GM12872 (cell line): ENCODE measurements around the gene DHRS1.

ENCODE experiments used
- TF ChIP-seq, protein P1 (sequence below): IDR thresholded peaks from 3 replicates; pipeline ENCODE4 v1.5.1; 2011; ENCODE audit warnings: low read depth, mild to moderate bottlenecking, low read length, moderate library complexity; ENCODE audit not compliant: insufficient read depth

The DHRS1 gene

GRCh38 chr14:24332268-24332993, 32.9 kb upstream of the DHRS1 start:
- TF ChIP-seq, protein P1, sequence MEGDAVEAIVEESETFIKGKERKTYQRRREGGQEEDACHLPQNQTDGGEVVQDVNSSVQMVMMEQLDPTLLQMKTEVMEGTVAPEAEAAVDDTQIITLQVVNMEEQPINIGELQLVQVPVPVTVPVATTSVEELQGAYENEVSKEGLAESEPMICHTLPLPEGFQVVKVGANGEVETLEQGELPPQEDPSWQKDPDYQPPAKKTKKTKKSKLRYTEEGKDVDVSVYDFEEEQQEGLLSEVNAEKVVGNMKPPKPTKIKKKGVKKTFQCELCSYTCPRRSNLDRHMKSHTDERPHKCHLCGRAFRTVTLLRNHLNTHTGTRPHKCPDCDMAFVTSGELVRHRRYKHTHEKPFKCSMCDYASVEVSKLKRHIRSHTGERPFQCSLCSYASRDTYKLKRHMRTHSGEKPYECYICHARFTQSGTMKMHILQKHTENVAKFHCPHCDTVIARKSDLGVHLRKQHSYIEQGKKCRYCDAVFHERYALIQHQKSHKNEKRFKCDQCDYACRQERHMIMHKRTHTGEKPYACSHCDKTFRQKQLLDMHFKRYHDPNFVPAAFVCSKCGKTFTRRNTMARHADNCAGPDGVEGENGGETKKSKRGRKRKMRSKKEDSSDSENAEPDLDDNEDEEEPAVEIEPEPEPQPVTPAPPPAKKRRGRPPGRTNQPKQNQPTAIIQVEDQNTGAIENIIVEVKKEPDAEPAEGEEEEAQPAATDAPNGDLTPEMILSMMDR, result peak; percentile 95

DNA sequence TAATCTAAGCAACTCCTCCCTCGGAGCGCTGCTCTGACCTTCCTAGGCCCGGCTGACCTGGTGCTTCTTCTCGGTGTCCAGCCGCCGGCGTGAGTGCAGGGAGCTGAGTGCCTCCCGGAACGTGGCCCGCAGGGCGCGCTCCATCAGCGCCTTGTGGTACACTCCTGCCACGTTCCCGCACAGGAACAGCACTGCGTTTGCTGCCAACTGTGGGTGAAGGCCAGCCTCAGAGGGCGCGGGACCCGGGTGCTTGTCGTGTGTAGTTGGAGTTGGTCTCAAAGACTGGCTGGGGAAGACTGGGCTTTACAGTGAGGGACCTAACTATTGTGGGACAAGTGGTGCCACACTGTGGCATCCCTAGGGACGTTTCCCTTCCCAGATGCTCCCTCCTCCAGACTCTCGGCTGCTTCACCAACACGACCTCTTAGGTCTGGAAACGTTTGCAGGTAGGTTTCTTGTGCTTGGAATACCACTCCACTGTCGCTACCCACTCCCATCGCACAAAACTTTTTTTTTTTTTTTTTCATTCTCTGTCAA, 32.2 kb upstream of the DHRS1 start:
- TF ChIP-seq, protein P1, result no peak

DNA sequence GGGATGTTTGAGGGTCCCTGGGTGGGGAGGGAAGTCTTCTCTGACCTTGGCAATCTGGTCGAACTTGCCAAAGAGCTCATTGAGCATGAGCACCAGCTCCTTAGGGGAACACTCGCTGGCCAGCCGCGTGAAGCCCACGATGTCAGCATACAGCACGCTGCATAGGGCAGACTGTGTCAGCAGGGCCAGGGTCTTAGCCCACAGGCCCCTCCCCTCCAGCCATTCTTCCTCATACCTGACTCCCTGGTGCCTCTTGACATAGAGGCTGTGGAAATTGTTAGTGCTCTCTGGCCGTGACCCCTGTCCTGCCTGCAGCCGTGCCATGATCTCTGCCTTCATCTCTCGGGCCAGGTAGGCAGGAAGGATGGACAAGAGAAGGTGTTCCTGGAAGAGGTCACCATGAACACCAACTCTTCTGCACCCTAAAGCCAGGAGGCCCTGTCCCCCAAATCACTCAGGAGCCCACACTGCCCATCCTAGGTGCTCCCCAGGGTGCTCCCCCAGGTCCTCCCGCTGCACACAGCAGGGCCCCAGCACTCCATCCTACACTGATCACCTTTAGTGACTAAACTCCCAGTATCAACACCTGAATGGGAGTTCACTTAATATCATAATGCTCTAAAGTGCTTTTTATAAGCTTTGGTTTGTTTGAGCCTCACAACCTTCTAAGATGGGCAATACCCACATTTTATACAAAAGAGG, 31.5 kb upstream of the DHRS1 start:
- TF ChIP-seq, protein P1, result no peak

DNA sequence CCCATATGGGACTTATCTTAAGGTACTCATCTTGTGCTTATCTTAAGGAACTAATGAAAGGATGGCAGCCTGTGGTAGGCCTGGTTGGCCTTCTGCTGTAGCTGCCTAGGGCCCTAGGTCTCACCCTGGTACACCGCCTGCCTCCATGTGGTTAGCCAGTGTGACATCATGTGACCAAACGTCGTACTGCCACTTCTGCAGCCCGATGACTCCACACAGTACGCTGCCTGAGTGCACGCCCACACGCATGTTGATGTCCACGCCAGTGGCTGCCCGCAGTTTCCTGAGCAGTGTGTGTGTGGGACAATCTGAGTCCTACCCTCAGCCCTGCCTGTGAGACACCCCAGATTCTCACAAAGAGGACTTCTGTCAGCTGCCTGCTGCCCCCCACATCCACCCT, 30.2 kb upstream of the DHRS1 start:
- TF ChIP-seq, protein P1, result no peak

DNA sequence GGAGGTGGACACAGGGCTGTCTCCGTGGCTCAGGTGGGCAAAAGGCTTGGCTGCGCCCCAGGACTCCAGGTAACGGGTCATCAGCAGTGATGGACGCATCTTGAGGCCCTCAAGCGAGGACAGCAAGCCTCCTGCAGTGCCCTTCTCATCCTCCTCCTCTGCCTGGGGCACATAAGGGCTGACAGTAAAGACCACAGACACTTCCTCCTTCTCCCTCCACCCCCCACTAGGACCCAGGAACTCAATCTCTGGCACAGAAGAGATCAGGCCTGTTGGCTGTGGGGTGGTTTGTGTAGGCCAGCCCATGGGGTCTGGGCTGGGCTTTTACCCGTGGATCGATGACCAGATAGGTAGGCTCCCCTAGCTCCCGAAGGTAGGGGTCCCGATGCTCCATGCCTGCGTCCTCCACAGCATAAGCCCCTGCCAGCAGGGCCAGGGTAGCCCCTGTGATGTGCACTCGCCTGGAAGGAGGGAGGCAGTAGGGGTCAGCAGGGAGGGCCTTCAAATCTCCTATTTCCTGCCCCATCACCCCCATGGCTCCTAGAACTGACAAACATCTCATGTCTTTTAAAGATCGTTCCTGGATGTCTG, 29.6 kb upstream of the DHRS1 start:
- TF ChIP-seq, protein P1, result no peak

DNA sequence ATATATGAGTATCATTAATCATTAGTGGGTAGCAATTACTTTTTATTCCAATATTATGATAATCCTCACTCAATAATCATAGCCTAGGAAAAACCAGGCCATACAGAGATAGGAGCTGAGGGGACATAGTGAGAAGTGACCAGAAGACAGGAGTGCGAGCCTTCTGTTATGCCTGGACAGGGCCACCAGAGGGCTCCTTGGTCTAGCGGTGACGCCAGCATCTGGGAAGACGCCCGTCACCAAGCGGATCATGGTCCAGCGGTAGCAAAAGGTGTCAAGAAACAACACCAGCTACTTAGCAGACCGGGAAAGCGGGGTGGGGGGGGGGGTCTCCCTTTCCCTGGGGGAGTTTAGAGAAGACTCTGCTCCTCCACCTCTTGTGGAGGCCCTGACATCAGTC, 28.3 kb upstream of the DHRS1 start:
- TF ChIP-seq, protein P1, result peak; percentile 50; the same call in 2 of the 3 replicates

DNA sequence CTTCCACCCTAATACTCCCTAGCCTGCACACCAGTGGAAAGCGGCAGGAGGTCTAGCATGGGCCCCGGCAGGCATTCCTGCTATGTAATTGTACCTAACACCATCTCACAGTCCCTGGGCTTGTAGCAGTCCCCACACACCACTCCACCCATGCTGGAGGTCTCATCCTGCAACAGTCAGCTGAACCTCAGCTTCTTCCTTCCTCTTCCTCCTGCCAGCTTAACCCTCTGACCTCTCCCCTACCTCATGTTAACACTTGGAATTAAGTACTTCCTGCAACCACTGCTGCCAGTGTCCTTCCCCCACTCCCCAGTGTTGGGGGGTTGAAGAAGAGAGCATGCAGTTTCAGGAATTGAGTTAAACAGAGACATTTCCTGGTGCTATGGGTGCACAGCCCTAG, 27.7 kb upstream of the DHRS1 start:
- TF ChIP-seq, protein P1, result no peak
